HG03571 (cell line): ENCODE measurements around the gene RSRC1.
"Not testable (repeated sequence)": the region's sequence is repeated elsewhere in the genome, so short reads cannot be mapped to it uniquely, and the experiment has no call there.

Experiments
- ATAC-seq: cut with Tn5 transposase; IDR thresholded peaks from one replicate; pipeline ENCODE4 v1.9.1; 2021; ENCODE audit not compliant: unreplicated experiment

RSRC1 gene

GRCh38 chr3:158313338-158313927, 203.5 kb downstream of the RSRC1 start:
- ATAC-seq: no peak

- ATAC-seq: peak; percentile 53
Measured at GRCh38 chr3:158314426-158315357, 204.8 kb downstream of the RSRC1 start.

DNA sequence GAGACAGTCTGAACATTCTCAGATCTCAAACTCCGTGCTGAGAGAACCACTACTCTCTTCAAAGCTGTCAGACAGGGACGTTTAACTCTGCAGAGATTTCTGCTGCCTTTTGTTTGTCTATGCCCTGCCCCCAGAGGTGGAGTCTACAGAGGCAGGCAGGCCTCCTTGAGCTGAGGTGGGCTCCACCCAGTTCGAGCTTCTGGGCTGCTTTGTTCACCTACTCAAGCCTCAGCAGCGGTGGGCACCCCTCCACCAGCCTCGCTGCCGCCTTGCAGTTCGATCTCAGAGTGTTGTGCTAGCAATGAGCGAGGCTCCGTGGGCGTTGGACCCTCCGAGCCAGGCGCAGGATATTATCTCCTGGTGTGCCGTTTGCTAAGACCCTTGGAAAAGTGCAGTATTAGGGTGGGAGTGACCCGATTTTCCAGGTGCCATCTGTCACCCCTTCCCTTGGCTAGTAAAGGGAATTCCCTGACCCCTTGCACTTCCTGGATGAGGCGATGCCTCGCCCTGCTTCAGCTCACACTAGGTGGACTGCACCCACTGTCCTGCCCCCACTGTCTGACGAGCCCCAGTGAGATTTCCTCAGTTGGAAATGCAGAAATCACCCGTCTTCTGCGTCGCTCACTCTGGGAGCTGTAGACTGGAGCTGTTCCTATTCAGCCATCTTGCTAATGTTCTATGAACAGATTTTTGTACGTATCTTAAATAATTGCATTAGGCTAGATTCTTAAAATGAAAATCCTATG, 220.0 kb downstream of the RSRC1 start:
- not testable (repeated sequence) for ATAC-seq

- ATAC-seq: no peak
Measured at GRCh38 chr3:158330870-158331269, 221.0 kb downstream of the RSRC1 start.

DNA sequence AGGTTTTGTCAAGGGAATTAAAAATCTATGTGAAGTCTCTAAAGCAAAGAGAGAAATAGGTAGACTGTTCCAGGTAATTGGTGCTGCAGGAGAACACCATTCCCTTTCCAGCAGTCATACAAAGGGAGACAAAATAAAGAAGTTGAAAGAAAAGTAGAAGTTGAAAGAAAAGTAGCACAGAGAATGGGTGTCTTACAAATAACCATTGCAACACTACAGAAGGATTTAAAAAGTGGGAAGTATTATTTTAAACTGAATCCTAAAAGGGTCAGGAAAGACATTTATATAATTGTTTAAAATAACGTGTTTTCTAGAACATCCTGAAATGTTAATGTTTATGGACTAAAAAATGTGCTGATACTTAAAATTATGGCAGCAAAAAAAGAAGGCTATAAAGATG, 223.8 kb downstream of the RSRC1 start:
- no peak for ATAC-seq

DNA sequence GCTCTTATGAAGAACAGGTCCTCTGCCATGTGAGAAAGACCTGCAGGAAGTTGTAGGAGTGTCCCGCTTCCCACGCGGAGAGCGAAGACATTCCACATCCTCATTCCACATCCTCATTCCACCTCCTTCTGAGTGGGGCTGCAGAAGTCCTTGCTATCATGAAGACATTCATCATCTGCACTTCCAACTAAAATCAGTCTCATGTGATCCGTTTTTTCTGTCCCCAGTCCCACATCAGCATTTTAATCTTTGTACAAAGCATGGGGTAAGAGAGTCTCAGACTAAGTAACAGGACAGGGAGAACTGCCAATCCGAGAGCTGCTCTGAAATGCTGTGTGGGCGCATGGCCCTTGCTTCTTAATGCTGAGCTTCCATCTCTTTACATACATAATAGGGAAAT, 227.2 kb downstream of the RSRC1 start:
- no peak for ATAC-seq

GRCh38 chr3:158339638-158340037, 229.7 kb downstream of the RSRC1 start:
- ATAC-seq: no peak

DNA sequence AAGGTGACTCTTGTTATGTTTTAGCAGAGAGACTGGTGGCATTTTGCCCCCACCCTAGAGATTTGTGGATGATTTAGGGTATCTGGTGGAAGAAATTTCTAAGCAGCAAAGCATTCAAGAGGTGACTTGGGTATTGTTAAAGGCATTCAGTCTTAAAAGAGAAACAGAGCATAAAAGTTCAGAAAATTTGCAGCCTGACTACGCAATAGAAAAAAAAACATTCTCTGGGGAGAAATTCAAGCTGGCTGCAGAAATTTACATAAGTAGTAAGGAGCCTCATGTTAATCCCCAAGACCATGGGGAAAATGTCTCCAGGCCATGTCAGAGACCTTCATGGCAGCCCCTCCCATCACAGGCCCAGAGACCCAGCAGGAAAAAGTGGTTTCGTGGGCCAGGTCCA, 231.1 kb downstream of the RSRC1 start:
- ATAC-seq: not testable (repeated sequence)

- no peak for ATAC-seq
Measured at GRCh38 chr3:158347966-158348365, 238.1 kb downstream of the RSRC1 start.

GRCh38 chr3:158350971-158351370, 241.1 kb downstream of the RSRC1 start:
- ATAC-seq: no peak

GRCh38 chr3:158352551-158352950, 242.7 kb downstream of the RSRC1 start:
- peak; percentile 44 for ATAC-seq

- no peak for ATAC-seq
Measured at GRCh38 chr3:158354713-158355112, 244.8 kb downstream of the RSRC1 start.

DNA sequence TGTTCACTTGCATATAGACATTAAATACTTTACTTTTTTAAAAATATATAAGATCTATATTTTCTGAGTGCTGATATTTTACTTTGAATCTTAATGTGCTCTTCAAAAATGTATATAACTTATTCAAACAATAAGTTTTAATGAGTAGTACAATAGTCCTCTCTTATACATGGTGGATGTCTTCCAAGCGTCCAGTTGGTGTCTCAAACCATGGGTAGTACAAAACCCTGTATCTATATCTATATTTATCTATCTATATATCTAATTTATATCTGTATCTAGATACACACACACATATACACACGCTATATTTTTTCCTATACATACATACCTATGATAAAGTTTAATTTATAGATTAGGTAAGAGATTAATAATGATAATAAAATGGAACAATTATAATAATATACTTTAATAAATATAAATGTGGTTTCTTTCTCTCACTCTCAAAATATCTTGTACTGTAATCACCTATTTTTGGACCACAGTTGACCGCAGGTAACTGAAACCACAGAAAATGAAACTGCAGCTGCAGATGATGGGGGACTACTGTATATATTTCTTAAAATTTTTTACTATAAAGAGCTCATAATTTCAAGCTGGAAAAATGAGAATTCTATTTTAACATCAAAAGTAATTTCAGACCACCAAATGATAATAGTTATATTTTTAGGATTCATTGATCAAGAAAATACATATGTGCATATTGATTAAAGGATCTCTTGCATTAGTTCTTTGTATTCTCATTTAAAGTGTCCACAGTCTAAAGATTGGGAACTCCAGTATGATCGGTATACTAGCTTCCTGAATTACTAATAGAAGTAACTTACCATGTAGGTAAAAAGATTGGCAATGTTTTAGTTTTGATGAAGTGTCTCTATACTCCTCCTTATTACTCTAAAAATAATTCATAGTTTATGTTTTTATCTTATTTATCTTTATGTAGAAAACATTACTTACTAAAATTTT, 246.0 kb downstream of the RSRC1 start:
- ATAC-seq: peak; percentile 89

GRCh38 chr3:158359339-158359738, 249.4 kb downstream of the RSRC1 start:
- no peak for ATAC-seq

DNA sequence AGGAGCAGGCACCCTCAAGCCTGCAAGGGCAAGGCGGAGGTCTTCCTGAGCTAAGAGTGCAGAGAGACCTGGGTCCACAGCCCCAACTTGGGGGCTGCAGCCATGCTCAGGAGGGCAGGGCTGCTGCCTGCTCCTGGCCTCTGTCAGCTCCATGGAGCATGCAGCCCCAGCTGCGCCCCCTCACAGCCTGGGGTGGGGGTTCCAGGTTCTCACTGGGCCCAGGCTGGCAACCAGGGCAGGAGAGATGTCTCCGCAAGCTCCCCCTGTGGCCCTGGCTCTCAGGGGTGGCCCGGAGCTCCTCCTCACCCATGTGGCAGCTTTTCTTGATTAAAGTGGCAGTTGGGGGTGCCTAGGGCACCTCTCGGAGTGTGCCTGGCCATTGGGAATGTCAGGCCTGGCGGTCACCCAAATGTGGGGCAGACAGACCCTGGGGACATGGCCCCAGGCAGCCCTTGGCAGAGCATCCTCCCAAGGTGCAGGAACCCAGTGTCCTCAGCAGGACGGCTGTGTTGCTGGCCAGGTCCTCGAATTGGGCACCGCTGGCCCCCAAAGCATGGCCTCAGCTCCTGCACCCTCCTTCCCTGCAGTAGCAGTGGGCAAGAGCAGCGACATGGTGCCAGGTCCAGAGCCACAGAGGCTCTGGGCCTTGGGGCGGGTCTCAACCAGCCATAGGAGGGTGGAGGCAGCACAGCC, 251.0 kb downstream of the RSRC1 start:
- ATAC-seq: no peak

DNA sequence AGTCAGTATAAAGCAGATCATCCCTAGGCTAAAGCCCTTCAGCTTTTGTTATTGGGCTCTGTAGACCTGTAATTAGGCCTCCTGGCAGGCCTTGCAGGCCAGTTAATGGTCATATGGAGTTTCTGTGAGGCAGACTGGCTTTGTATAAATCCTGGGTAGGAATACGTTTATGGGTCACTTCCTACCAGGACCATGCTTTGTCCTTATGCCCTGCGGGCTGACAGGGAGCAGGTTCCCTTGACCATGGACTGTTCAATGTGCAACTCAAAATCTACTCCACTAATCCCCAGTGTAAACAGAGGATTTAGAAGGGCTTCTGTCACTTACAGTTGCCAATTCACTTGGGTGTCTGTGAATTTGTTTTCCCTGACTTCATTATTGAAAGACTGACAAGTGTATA, 258.4 kb downstream of the RSRC1 start:
- no peak for ATAC-seq

DNA sequence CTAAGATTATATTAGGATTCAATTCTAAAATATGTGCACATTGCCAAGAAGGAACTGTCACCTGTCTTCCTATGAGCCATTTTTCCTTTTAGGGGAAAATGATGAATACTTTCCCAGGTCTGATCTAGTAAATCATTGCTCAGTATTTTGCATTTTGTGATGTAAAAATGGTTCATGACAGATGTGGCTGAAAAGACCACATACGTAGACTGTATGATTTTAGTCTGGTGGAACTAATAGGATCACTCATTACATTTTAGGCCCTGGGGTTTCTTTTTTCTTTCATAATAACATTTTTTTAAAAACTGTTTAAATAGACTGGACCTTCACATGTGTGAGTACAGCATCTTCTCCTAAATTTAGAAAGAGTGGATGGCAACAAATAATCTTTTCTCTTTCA, 259.4 kb downstream of the RSRC1 start:
- ATAC-seq: no peak

DNA sequence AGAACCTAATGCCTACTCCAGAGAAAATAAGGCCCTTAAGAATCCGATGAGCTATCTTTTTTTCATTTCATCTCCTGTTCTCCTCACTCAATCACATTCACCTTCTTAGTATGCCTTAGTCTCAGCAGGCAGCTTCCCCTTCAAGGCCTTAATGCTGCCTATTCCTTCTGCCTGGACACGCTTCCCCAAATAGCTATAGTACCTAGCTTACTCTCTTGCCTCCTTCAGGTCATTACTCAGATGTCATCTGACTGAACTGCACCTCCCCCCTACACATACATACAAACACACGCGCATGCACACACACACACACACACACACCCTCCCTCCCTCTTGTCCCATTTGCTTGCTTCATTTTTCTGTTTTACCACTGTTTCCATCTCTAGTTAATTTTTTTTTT, 269.6 kb downstream of the RSRC1 start:
- no peak for ATAC-seq

- ATAC-seq: no peak
Measured at GRCh38 chr3:158381262-158381868, 271.5 kb downstream of the RSRC1 start.

- ATAC-seq: no peak
Measured at GRCh38 chr3:158382479-158382878, 272.6 kb downstream of the RSRC1 start.
